Skin of body (tissue), 2 donors: ENCODE results near the gene ADCY7. TPM values are rescaled to one million over a fixed set of nuclear protein-coding genes. Genes with fewer than 3 reads are reported as not detected.

Experiments used
- DNase-seq: peaks from one replicate; lab custom pipeline; 2025; lab: John Stamatoyannopoulos, UW
- total RNA-seq: library from RNA; depleted of rRNA; stranded (reverse); fragments of >200 nt; gene quantifications from one replicate; pipeline ENCODE4 v1.2.3, GENCODE V29; 2014

The ADCY7 gene
- total RNA-seq, 1 donor from 2014 or later = 13.6 TPM

DNA sequence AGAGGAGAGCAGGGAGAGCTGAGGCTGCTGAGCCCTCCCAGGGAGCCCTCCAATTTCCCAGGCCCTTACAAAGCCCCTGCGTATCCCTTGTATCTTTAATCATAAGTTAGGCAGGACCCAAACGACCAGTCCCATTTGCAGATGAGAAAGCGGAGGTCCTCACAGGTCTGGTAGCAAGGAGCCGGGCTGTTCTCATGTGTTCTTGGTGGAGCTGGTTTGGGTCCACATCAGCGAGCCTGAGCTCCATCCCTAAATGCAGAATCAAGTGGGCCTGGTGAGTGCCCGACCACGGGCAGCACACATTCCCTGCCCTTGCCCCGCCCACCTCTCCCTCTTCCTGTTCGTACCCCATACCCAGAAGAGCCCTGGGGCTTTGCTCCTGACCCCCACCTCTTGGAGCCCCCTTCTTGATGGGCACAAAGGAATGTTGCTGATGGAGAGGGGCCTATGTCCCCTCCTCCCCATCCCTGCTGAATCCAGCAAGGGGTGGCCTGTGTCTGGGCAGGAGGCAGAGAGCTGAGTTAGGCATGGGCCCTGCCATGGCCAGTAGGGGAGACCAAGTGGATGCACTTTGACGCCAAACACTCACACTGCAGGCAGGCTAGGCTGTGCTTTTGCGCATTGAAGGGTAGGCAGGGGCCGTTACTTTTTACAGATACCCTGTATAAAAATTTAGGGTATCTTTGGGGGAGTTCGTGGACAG lies 18.3 kb upstream of the ADCY7 start:
- DNase-seq = no peak

- DNase-seq = no peak
These were observed 17.5 kb upstream of the ADCY7 start for GRCh38 chr16:50248845-50249244.

DNA sequence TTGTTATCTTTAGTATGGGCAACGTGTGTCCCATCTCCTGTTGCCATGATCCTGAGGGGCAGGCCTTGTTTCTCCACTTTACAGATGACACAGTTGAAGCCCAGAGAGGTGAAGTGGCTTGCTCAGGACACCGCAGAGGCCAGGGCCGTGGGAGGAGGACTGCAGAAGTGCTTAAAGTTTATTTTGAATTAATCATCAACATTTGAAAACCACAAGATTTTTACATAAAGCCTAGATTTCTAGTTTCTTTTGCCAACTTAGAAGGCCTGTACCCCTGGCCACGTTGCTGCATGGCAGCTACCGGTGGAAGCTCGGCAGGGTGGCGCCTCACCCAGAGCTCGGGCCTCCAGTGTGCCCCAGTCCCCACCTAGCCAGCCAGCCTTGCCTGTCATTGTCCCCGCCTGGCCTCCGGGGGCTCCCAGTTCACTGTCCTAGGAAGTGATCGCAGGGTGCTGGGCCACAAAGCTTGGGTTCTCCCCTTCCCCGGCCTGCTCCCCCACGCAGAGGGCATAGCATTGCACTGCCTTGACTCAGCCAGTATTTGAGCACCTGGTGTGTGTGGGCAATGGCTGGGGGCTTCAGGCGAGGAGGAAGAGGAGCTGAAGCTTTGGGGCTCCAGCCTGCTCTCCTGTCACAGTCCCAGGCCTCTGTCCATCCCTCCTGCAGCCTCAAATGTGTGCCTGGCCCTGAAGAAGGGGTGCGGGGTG lies 14.8 kb upstream of the ADCY7 start:
- no peak for DNase-seq

DNA sequence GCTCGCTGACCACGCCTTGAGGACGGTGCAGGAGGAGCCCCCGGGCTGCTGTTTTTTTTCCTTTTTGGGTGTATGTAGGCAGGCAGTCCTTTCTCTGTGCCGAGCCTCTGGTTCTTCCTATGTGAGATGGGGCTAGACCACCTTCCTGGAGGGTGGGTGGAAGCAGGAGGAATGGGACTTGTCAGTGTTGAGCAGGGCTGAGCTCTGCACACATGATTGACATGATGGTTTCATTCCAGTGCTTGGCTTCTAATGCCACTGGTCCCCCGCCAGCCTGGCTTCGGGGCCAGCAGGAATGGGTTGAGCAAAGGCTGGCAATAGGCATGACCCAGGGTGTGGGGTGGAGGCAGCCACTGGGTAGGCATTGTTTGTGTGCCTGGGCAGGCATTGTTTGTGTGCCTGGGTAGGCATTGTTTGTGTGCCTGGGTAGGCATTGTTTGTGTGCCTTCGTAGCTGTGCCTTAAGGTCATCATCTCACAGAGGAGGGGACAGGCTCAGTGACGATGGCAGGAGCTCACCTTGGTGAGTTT lies 14.2 kb upstream of the ADCY7 start:
- DNase-seq = no peak

DNA sequence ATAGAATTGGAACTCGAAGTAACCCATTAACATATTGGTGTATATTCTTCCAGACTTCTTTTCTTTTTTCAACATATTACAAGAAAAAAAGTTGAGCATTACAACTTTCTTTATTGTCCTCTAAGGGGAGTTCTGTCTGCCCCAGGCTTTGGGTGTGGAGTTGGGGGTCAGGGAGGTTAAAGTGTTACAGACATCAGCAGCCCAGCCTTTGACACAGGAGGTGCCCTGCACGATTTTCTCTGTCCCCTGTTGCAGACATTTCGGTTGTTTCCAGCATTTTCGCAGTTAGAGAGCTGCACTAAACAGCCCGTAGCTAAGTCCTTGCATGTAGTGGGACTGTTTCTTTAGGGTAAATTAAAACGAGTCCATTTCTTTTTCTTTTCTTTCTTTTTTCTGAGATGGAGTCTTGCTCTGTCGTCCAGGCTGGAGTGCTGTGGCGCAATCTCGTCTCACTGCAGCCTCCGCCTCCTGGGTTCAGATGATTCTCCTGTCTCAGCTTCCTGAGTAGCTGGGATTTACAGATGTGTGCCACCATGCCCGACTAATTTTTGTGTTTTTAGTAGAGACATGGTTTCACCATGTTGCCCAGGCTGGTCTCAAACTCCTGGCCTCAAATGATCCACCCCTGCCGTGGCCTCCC lies 13.4 kb upstream of the ADCY7 start:
- no peak for DNase-seq

DNA sequence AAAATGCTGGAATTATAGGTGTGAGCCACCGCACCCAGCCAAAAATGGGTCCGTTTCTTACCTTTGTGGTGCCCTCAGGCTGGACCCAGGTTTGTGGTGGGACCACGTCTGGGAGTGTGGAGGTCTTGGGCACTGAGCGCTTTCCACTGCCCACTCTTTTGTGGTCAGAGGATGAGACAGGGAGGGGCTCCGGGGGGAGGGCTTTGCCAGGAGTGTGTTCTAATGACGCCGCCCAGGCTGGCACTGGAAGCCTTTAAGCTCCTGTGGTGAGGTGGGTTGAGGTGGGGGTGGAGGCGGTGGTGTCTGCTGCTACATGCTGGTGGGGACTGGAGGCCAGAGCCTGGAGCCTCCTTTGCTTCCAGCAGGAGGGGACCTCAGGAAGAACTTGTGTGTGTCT lies 12.8 kb upstream of the ADCY7 start:
- DNase-seq = no peak

- no peak for DNase-seq
These were observed 12.3 kb upstream of the ADCY7 start for GRCh38 chr16:50254072-50254471.

DNA sequence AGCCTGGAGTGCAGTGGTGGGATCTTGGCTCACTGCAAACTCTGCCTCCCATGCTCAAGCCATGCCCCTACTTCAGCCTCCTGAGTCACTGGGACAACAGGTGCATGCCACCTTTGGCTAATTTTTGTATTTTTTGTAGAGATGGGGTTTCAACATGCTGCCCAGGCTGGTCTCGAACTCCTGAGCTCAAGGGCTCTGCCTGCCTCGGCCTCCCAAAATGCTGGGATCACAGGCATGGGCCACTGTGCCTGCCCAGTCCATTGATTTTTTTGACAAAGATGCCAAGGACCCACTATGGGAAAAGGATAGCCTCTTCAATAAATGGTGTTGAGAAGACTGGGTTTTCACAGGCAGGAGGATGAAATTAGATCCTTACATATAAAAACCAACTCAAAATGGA lies 10.8 kb upstream of the ADCY7 start:
- no peak for DNase-seq

DNA sequence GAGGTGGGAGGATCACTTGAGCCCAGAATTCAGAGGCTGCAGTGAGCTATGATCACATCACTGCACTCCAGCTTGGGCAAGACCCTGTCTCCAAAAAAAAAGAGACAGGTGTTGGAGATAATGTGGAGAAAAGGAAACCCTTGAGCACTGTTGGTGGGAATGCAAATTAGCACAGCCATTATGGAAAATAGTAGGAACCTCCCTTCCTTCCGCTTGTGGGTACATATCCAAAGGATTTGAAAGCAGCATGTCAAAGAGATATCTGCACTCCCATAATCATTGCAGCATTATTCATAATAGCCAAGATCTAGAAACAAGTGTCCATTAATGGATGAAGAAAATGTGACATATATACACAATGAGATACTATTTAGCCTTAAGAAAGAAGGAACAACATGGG lies 9.7 kb upstream of the ADCY7 start:
- no peak for DNase-seq

- DNase-seq = no peak
These were observed 8.5 kb upstream of the ADCY7 start for GRCh38 chr16:50257876-50258275.

GRCh38 chr16:50259334-50260205 lies 6.8 kb upstream of the ADCY7 start:
- no peak for DNase-seq

DNA sequence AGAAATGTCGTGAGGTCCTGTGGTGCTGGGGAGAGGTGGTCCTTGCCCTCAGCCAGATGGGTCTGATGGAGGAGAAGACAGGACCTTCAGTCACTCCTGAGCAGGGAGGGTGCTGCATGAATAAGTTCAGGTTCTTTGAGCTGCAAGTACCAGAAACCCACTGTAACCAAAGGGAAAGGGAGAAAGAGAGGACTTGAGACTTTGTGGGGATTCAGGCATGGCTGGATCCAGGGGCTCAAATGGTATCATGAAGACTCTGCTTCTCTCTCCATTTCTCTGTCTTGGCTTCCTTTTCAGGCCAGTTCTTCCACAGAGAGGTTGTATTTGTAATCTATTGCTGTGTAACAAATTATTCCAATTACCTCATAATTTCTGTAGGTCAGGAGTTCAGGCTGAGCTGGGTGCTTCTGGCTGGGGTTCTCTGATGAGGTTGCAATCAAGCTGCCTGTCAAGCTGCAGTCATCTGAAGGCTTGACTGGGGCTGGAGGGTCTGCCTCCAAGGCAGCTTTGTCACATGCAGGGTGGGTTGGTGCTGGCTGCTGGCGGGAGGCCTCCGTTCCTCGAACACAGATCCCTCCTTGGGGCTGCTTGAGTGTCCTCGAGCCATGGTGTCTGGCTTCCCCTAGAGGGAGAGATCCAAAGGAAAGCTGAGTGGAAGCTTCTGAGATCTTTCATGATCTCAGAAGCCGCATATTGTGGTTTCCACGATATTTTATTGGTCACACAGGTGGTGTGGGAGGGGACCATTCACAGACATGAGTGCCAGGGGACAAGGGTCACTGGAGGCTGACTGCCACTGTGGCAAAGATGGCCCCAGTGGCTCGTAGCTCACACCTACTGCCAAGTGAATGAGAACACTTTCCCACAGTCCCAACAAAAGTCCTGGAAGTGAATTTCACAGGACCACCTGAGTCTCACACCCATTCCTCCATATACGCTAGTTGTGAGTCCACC lies 5.9 kb upstream of the ADCY7 start:
- DNase-seq = no peak

- DNase-seq = no peak
These were observed 5.1 kb upstream of the ADCY7 start for GRCh38 chr16:50261160-50261706.

- no peak for DNase-seq
These were observed 4.6 kb upstream of the ADCY7 start for GRCh38 chr16:50261707-50262235.

- DNase-seq = no peak
These were observed 3.1 kb upstream of the ADCY7 start for GRCh38 chr16:50263060-50263909.

- DNase-seq = no peak
These were observed 2.1 kb upstream of the ADCY7 start for GRCh38 chr16:50263940-50264929.

DNA sequence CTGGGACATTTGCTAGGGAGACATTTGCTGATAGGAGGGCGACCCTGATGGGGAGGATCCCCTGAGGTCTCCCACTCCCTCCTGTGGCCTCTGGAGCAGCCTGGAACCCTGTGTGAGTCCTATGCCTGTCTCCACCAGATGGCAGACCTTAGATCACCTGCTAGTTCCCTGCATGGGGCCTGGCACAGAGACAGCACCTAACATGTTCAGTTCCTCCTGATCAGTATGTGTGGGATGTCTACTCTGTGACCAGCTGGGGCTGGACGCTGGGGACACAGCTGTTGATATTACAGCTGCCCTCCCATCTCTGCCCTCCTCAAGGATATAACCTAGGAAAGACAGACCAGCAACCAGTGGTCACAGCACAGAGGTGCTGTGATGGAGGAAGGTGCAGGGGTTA lies 1.1 kb upstream of the ADCY7 start:
- no peak for DNase-seq
